A549 (cell line): ENCODE results near the gene CDH6. TPM values are rescaled to one million over a fixed set of nuclear protein-coding genes. Genes with fewer than 3 reads are reported as not detected.

Experiments used
- ATAC-seq, 2 experiments: fragments of 200-7000 bp in 1 of 2; fragments of >200 bp in 1 of 2; cut with Nextera tagmentation in 1 of 2; cut with Tn5 transposase in 1 of 2; 3 replicates each; pipeline versions ENCODE4 v1.8.0 to v1.9.1; 2018 to 2020; ENCODE audit warnings: mild to moderate bottlenecking in 1 of 2, moderate library complexity in 1 of 2
- CTCF ChIA-PET: fragments of 300-600 bp; sonication (Branson Sonifier 250); formaldehyde crosslinking; extraction: SDS; loops from one replicate; lab custom pipeline; 2021; ENCODE audit warnings: antibody characterized with exemption, inconsistent platforms; lab: Yijun Ruan, JAX
- POLR2A ChIA-PET: fragments of 350-600 bp; formaldehyde crosslinking; extraction: SDS; loops from one replicate; lab custom pipeline; 2021; ENCODE audit warnings: antibody characterized with exemption, inconsistent platforms; lab: Yijun Ruan, JAX
- DNase-seq, 2 experiments: peaks; one replicate each; pipeline versions ENCODE4 v3.0.0 to v3.0.0-alpha.2; 2011 to 2016; ENCODE audit warnings: low read depth in 1 of 2, low spot score in 1 of 2
- FAIRE-seq: peaks from 2 replicates; lab custom pipeline; 2011; peaks lifted over from hg19 to GRCh38; lab: Jason Lieb, UNC
- H3K27ac ChIP-seq, 2 experiments: fragments of >200 bp; sonication (Bioruptor Twin); formaldehyde crosslinking; 3 replicates each; pipeline ENCODE4 v1.5.1; 2016 to 2017
- H3K4me1 ChIP-seq: fragments of >200 bp; sonication (Bioruptor Twin); formaldehyde crosslinking; 3 replicates; pipeline ENCODE4 v1.6.1; 2016
- H3K4me2 ChIP-seq: fragments of >200 bp; sonication (Bioruptor Twin); formaldehyde crosslinking; 3 replicates; pipeline ENCODE4 v1.6.1; 2016
- H3K4me3 ChIP-seq: fragments of >200 bp; sonication (Bioruptor Twin); formaldehyde crosslinking; 3 replicates; pipeline ENCODE4 v1.5.1; 2016
- H3K9me3 ChIP-seq: fragments of >200 bp; sonication (Bioruptor Twin); formaldehyde crosslinking; 3 replicates; pipeline ENCODE4 v1.6.1; 2016
- ATOH8 ChIP-seq: fragments of 250-450 bp; sonication (Bioruptor Pico); IDR thresholded peaks from 2 replicates; pipeline ENCODE4 v1.5.0; 2020; ENCODE audit warnings: low read depth, mild to moderate bottlenecking, moderate library complexity
- BCL3 ChIP-seq: fragments of >200 bp; sonication (Bioruptor Twin); formaldehyde crosslinking; IDR thresholded peaks from 3 replicates; pipeline ENCODE4 v1.6.1; 2016
- CBX2 ChIP-seq: fragments of 200-600 bp; sonication (generic); IDR thresholded peaks from 2 replicates; pipeline ENCODE4 v1.6.1; 2016; ENCODE audit warnings: low read depth, mild to moderate bottlenecking, borderline replicate concordance
- CBX8 ChIP-seq: fragments of 200-600 bp; sonication (generic); IDR thresholded peaks from 2 replicates; pipeline ENCODE4 v1.6.1; 2016
- EHF ChIP-seq: fragments of 250-450 bp; sonication (Bioruptor Pico); IDR thresholded peaks from 2 replicates; pipeline ENCODE4 v1.5.0; 2020; ENCODE audit warnings: mild to moderate bottlenecking
- EHMT2 ChIP-seq: fragments of 200-600 bp; sonication (generic); IDR thresholded peaks from 2 replicates; pipeline ENCODE4 v1.6.1; 2016; ENCODE audit warnings: antibody characterized with exemption, low read depth, mild to moderate bottlenecking, moderate library complexity
- ELK1 ChIP-seq: fragments of 150-350 bp; IDR thresholded peaks from 2 replicates; pipeline ENCODE4 v1.6.1; 2014; ENCODE audit warnings: low read depth, mild to moderate bottlenecking, low read length
- EP300 ChIP-seq, 2 experiments: fragments of >200 bp; sonication (Bioruptor Twin); formaldehyde crosslinking; IDR thresholded peaks; 2 replicates in 1 of 2; 3 replicates in 1 of 2; pipeline ENCODE4 v1.6.1; 2016 to 2017
- ESRRA ChIP-seq: fragments of 150-350 bp; IDR thresholded peaks from 2 replicates; pipeline ENCODE4 v1.6.1; 2014; ENCODE audit warnings: mild to moderate bottlenecking, low read length, borderline replicate concordance
- FOSB ChIP-seq: fragments of 250-450 bp; sonication (Bioruptor Pico); IDR thresholded peaks from 2 replicates; pipeline ENCODE4 v1.5.0; 2020; ENCODE audit warnings: mild to moderate bottlenecking, moderate library complexity
- FOXS1 ChIP-seq: fragments of 250-450 bp; sonication (Bioruptor Pico); IDR thresholded peaks from 2 replicates; pipeline ENCODE4 v1.5.0; 2020; ENCODE audit warnings: mild to moderate bottlenecking, moderate library complexity
- GATA3 ChIP-seq: IDR thresholded peaks from 2 replicates; pipeline ENCODE4 v1.6.1; 2012; ENCODE audit warnings: borderline replicate concordance
- HDAC2 ChIP-seq: fragments of 200-600 bp; sonication (generic); IDR thresholded peaks from 2 replicates; pipeline ENCODE4 v1.6.1; 2016
- HEYL ChIP-seq: fragments of 250-450 bp; sonication (Bioruptor Pico); IDR thresholded peaks from 2 replicates; pipeline ENCODE4 v1.8.0; 2021; ENCODE audit warnings: mild to moderate bottlenecking, moderate library complexity
- HOXA7 ChIP-seq: fragments of 250-450 bp; sonication (Bioruptor Pico); IDR thresholded peaks from 2 replicates; pipeline ENCODE4 v1.5.0; 2020; ENCODE audit warnings: mild to moderate bottlenecking, moderate library complexity
- JUNB ChIP-seq: fragments of >200 bp; sonication (Bioruptor Twin); formaldehyde crosslinking; IDR thresholded peaks from 2 replicates; pipeline ENCODE4 v1.6.1; 2016
- KDM1A ChIP-seq: fragments of 200-600 bp; sonication (generic); IDR thresholded peaks from 2 replicates; pipeline ENCODE4 v1.6.1; 2016; ENCODE audit warnings: low read depth, mild to moderate bottlenecking
- KDM5A ChIP-seq: fragments of 200-600 bp; sonication (generic); IDR thresholded peaks from 2 replicates; pipeline ENCODE4 v1.6.1; 2016; ENCODE audit warnings: antibody characterized with exemption, mild to moderate bottlenecking
- MAX ChIP-seq: IDR thresholded peaks from 2 replicates; pipeline ENCODE4 v1.6.1; 2012
- MYC ChIP-seq: IDR thresholded peaks from 2 replicates; pipeline ENCODE4 v1.6.1; 2012; ENCODE audit warnings: mild to moderate bottlenecking, inconsistent platforms, low read length, improper control_type of control experiment, borderline replicate concordance
- NPAS2 ChIP-seq: fragments of 250-450 bp; sonication (Bioruptor Pico); IDR thresholded peaks from 2 replicates; pipeline ENCODE4 v1.8.0; 2022; ENCODE audit warnings: mild to moderate bottlenecking, moderate library complexity, borderline replicate concordance
- POLR2A ChIP-seq: IDR thresholded peaks from 2 replicates; pipeline ENCODE4 v1.6.1; 2012; ENCODE audit warnings: mild to moderate bottlenecking, low read length
- POLR2AphosphoS2 ChIP-seq: conservative IDR thresholded peaks from 2 replicates; pipeline ENCODE4 v1.6.1; 2012; ENCODE audit warnings: low read length, improper control_type of control experiment, inconsistent platforms
- RAD21 ChIP-seq, 2 experiments: fragments of >200 bp in 1 of 2; sonication (Bioruptor Twin) in 1 of 2; formaldehyde crosslinking in 1 of 2; IDR thresholded peaks in 1 of 2; conservative IDR thresholded peaks in 1 of 2; 2 replicates in 1 of 2; 3 replicates in 1 of 2; pipeline ENCODE4 v1.6.1; 2012 to 2018; ENCODE audit warnings: inconsistent platforms in 1 of 2
- RCOR1 ChIP-seq: fragments of 150-350 bp; IDR thresholded peaks from 2 replicates; pipeline ENCODE4 v1.6.1; 2014; ENCODE audit warnings: antibody characterized with exemption, low read length, low read depth
- RFX5 ChIP-seq: fragments of 450-650 bp; IDR thresholded peaks from 2 replicates; pipeline ENCODE4 v1.7.1; 2014; ENCODE audit warnings: antibody characterized with exemption, mild to moderate bottlenecking, moderate library complexity
- SMC3 ChIP-seq: fragments of >200 bp; sonication (Bioruptor Twin); formaldehyde crosslinking; IDR thresholded peaks from 3 replicates; pipeline ENCODE4 v1.6.1; 2018; ENCODE audit warnings: inconsistent platforms
- SREBF2 ChIP-seq: fragments of 450-650 bp; IDR thresholded peaks from 2 replicates; pipeline ENCODE4 v1.6.1; 2014; ENCODE audit warnings: mild to moderate bottlenecking, moderate library complexity
- USF2 ChIP-seq: fragments of 450-650 bp; IDR thresholded peaks from 2 replicates; pipeline ENCODE4 v1.6.1; 2014; ENCODE audit warnings: antibody characterized with exemption
- WGBS: methylation state at CpG from one replicate; pipeline ENCODE4 v1.1.6; 2017; ENCODE audit errors: missing lambda C conversion rate; 5-methylcytosine and 5-hydroxymethylcytosine counted together
- polyA plus RNA-seq, 4 experiments: library from polyadenylated mRNA; depleted of rRNA in 3 of 4; stranded (reverse); fragments of >200 nt; fragmentation: RNase III in 1 of 4; extraction: RNeasy Plus Mini Kit Qiagen cat#74134 plus additional on column Dnase treatment in 1 of 4; gene quantifications; 2 replicates in 3 of 4; 3 replicates in 1 of 4; pipeline ENCODE4 v1.2.3, GENCODE V29; 2011 to 2017

The CDH6 gene
- polyA plus RNA-seq, 2 of the 4 experiments (the other 2 are of a cell fraction) = 0.25 to 0.61 TPM

- no peak overlapping the region for H3K27ac ChIP-seq
- no peak for TF ChIP-seq RCOR1
- no peak for TF ChIP-seq MAX
- no peak for TF ChIP-seq BCL3
- TF ChIP-seq HEYL (CRISPR knock-in tag) = no peak
- TF ChIP-seq SMC3 = no peak
- no peak for TF ChIP-seq POLR2A
- TF ChIP-seq GATA3 = no peak
- no peak for TF ChIP-seq SREBF2
- no peak for TF ChIP-seq ATOH8
- no peak for TF ChIP-seq EP300 (IDR thresholded peaks at IDR 0.05)
- no peak for TF ChIP-seq CBX8
- no peak for TF ChIP-seq ESRRA
- no peak for TF ChIP-seq KDM1A
- ChIA-PET CTCF (interaction anchor here (0.6 kb wide), 1 partner anchor 25 kb away, joined by 3 read pairs; no protein-coding TSS in a partner anchor), POLR2A (no interaction called here)
- 63% methylated on average over 1 of the region's 1 CpG for WGBS
- H3K4me2 ChIP-seq = no peak overlapping the region
- FAIRE-seq (no peak), ATAC-seq (no peak), DNase-seq (no peak)
- H3K4me1 ChIP-seq = no peaks in the 10 kb centered on the region
- H3K9me3 ChIP-seq = no peaks in the 10 kb centered on the region
- H3K4me3 ChIP-seq = no peak overlapping the region
These were observed 107.0 kb downstream of the CDH6 start for GRCh38 chr5:31300501-31300900.

GRCh38 chr5:31301833-31302232, 108.3 kb downstream of the CDH6 start:
- WGBS = 39% methylated on average over 5 of the region's 5 CpGs
- Histone ChIP-seq H3K4me3 (no peak overlapping the region), H3K27ac (no peak overlapping the region), H3K4me2 (no peak overlapping the region), H3K4me1 (no peaks in the 10 kb centered on the region)
- DNase-seq (no peak), ATAC-seq (no peak)
- TF ChIP-seq JUNB (no peak), GATA3 (no peak), ATOH8 (no peak), USF2 (no peak), POLR2A (no peak), CBX2 (no peak), FOXS1 (CRISPR knock-in tag) (no peak), RFX5 (no peak), EHF (CRISPR knock-in tag) (no peak), RAD21 (conservative IDR thresholded peaks at IDR 0.05 in 1 of 2, IDR thresholded peaks at IDR 0.05 in 1 of 2) (no peak), EHMT2 (no peak), NPAS2 (no peak), ELK1 (no peak), FOSB (CRISPR knock-in tag) (no peak), HDAC2 (no peak), HOXA7 (CRISPR knock-in tag) (no peak), KDM5A (no peak), POLR2AphosphoS2 (no peak), MYC (no peak)
- TF ChIP-seq, all 56 proteins: peak for 0
- FAIRE-seq = no peak
- no peaks in the 10 kb centered on the region for H3K9me3 ChIP-seq
- ChIA-PET POLR2A (no interaction called here), CTCF (no interaction called here)
